KMS-11 (cell line): Measurements from ENCODE around the gene STARD5.

ENCODE experiments used
- H2AFZ ChIP-seq: fragments of 200-600 bp; sonication (generic); 2 replicates; pipeline ENCODE4 v1.6.1; 2016; ENCODE audit warnings: antibody characterized with exemption, mixed run types, low read depth
- H3K27ac ChIP-seq: fragments of 200-600 bp; sonication (generic); 2 replicates; pipeline ENCODE4 v1.6.1; 2016; ENCODE audit warnings: mild to moderate bottlenecking, mixed run types
- H3K27me3 ChIP-seq: fragments of 200-600 bp; sonication (generic); 2 replicates; pipeline ENCODE4 v1.6.1; 2017; ENCODE audit warnings: mild to moderate bottlenecking, low read depth, mixed run types, moderate library complexity; ENCODE audit not compliant: insufficient read depth
- H3K36me3 ChIP-seq: fragments of 200-600 bp; sonication (generic); 2 replicates; pipeline ENCODE4 v1.6.1; 2017; ENCODE audit warnings: mild to moderate bottlenecking, mixed run types; ENCODE audit not compliant: insufficient read depth
- H3K4me1 ChIP-seq: fragments of 200-600 bp; sonication (generic); 2 replicates; pipeline ENCODE4 v1.6.1; 2016; ENCODE audit warnings: mild to moderate bottlenecking, low read depth, mixed run types; ENCODE audit not compliant: poor library complexity, severe bottlenecking
- H3K4me2 ChIP-seq: fragments of 200-600 bp; sonication (generic); 2 replicates; pipeline ENCODE4 v1.7.0; 2016; ENCODE audit warnings: mild to moderate bottlenecking, mixed run types
- H3K4me3 ChIP-seq: fragments of 200-600 bp; sonication (generic); IDR thresholded peaks from 2 replicates; pipeline ENCODE4 v1.6.1; 2017; ENCODE audit warnings: low read depth, low read length, mixed read lengths; ENCODE audit not compliant: insufficient read depth
- H3K79me2 ChIP-seq: fragments of 200-600 bp; sonication (generic); 2 replicates; pipeline ENCODE4 v1.6.1; 2016; ENCODE audit warnings: low read depth, mixed run types; ENCODE audit not compliant: insufficient read depth
- H3K9ac ChIP-seq: fragments of 200-600 bp; sonication (generic); 2 replicates; pipeline ENCODE4 v1.6.1; 2016; ENCODE audit warnings: mild to moderate bottlenecking, mixed run types
- H4K20me1 ChIP-seq: fragments of 200-600 bp; sonication (generic); 2 replicates; pipeline ENCODE4 v1.6.1; 2016; ENCODE audit warnings: mild to moderate bottlenecking, mixed run types; ENCODE audit not compliant: insufficient read depth
- CTCF ChIP-seq: fragments of 200-600 bp; sonication (generic); conservative IDR thresholded peaks from 2 replicates; pipeline ENCODE4 v1.6.1; 2017; ENCODE audit warnings: low read depth, mild to moderate bottlenecking, antibody characterized with exemption, low read length, moderate library complexity, mixed read lengths

STARD5 gene

DNA sequence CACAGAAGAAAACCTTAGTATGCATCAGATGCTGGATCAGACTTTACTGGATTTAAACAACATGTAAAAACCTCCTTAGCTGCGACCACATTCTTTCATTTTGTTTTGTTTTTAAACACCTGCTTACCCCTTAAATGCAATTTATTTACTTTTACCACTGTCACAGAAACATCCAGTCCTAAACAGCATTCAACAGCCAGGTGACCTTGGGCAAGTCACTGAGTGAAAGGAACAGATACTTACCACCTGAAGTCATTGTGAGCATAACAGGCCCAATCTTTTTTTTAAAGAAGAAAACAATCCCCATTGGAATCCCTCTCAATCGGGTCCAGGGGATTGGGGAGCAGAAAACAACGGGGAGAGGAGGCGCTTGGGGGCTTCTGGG lies 390 bp downstream of the STARD5 start:
- Histone ChIP-seq H3K4me1 (peaks cover 39% of the 10 kb centered on the region), H4K20me1 (no peaks in the 10 kb centered on the region), H3K79me2 (no peaks in the 10 kb centered on the region), H3K4me3 (no peak overlapping the region), H2AFZ (peak overlapping the region; percentile 78), H3K27ac (no peak overlapping the region), H3K4me2 (peak overlapping the region; percentile 78), H3K36me3 (no peaks in the 10 kb centered on the region), H3K9ac (peak overlapping the region; percentile 52; the same call in 1 of the 2 replicates), H3K27me3 (no peaks in the 10 kb centered on the region)
- TF ChIP-seq CTCF: no peak

DNA sequence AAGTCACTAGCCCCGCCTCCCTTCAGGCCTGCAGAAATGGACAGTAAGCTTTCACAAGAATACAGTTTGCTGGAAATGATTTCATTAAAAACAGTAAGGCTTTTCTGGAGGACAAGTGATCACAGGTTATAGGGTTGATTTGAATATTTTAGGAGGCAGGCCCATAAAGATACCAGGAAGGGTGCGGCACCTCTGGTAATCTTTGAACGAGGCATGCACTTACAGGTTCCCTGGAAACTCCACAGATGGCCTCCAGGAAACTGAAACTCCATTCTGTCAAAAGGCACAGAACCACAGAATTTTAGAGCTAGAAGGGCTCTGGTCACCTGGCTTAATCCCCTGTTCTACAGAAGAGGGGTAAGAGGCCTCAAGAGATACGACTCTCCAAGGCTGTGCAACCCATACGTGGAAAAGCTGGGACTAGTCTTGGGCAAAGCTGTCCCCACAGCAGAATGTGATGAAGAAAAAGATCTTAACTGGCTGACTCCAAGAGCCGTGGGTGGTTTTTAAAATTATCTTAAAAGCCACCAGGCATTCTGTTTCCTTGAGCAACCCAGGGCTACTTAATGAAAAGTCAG lies 1.2 kb downstream of the STARD5 start:
- Histone ChIP-seq H4K20me1 (no peaks in the 10 kb centered on the region), H3K4me1 (peaks cover 33% of the 10 kb centered on the region), H3K36me3 (no peaks in the 10 kb centered on the region), H3K27ac (no peak overlapping the region), H3K4me3 (no peak overlapping the region), H3K79me2 (no peaks in the 10 kb centered on the region), H3K4me2 (peak overlapping the region; percentile 78; the same call in 1 of the 2 replicates), H3K27me3 (no peaks in the 10 kb centered on the region), H3K9ac (no peak overlapping the region), H2AFZ (no peak overlapping the region)
- no peak for TF ChIP-seq CTCF

DNA sequence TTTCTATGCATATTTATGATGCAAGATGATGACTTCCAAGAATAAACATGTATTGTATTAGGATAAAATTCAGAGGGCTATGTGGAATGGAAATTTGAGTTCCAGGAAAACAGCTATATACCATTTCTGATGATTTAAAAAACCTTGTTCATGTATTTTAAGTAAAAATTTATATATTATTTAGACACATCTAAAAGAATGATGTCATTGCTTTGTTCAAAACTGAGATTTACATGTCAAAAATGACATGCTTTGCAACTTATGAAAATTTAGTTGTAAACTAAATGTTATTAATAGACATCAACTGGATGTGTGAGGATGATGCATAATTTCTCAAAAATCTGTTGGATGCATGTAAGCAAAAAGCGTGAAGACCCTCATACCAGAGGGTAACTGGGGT lies 2.3 kb downstream of the STARD5 start:
- Histone ChIP-seq H3K4me2 (no peak overlapping the region), H4K20me1 (no peaks in the 10 kb centered on the region), H3K9ac (no peak overlapping the region), H3K4me3 (no peak overlapping the region), H3K27ac (no peak overlapping the region), H3K27me3 (no peaks in the 10 kb centered on the region), H2AFZ (no peak overlapping the region), H3K4me1 (peaks cover 33% of the 10 kb centered on the region), H3K79me2 (no peaks in the 10 kb centered on the region), H3K36me3 (no peaks in the 10 kb centered on the region)
- no peak for TF ChIP-seq CTCF

DNA sequence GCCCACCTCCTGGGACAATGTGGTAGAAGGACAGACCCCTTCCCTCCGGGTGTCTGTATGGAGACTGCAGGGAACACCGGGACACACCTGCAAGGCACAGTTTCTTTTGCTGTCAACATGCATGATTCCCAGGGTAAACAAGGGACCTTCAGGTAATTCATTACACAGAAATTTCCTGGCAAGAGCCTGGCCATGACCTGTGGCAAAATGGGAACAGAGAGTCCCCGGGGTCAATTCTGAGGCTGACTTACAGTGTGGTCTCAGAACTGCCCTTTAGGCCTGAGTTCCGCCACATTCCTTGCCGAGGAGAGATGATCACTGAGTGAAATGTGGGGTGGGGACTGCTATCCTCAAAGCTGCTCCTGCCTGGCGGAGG lies 6.3 kb downstream of the STARD5 start:
- peak overlapping the region; percentile 51 for H3K4me2 ChIP-seq
- no peaks in the 10 kb centered on the region for H3K79me2 ChIP-seq
- H3K4me3 ChIP-seq: no peak overlapping the region
- no peaks in the 10 kb centered on the region for H3K36me3 ChIP-seq
- no peak overlapping the region for H3K9ac ChIP-seq
- no peaks in the 10 kb centered on the region for H3K27me3 ChIP-seq
- H3K4me1 ChIP-seq: peaks cover 22% of the 10 kb centered on the region
- no peak overlapping the region for H2AFZ ChIP-seq
- peak overlapping the region; percentile 28; the same call in 1 of the 2 replicates for H3K27ac ChIP-seq
- no peak for TF ChIP-seq CTCF
- no peaks in the 10 kb centered on the region for H4K20me1 ChIP-seq
